T-helper 2 cell (primary cell): ENCODE measurements around the gene C9.
"Not testable (repeated sequence)": the region's sequence is repeated elsewhere in the genome, so short reads cannot be mapped to it uniquely, and the experiment has no call there.

Experiments
- DNase-seq, 5 experiments: peaks; one replicate each; pipeline versions ENCODE4 v3.0.0 to v3.0.0-alpha.2; 2012 to 2022
- total RNA-seq, 2 donors: gene quantifications; one replicate each; lab custom pipeline; 2026; lab: John Stamatoyannopoulos, UW

The C9 gene
- total RNA-seq, result 0 reads per million in 2 donors

DNA sequence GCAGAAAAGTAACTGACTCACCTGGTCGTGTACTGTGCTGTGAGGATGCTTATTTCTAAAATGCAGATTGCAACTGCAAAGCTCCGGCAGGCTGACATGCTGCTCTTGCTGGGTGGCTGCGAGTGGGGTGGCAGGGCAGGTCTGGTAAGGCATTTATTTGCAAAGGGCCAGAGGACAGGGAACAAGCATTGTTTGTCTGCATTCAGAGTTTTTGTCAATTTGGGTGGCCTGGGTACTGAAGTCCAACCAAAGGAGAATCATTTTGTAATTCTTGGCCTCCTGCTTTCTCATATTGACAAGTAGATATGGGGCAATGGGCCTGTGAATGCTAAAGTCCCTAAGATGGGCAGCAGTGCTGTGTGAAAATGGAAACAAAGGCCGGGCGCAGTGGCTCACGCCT, at the start of gene C9:
Gene C9 (minus strand): TSS at position 129 of the 400 bp plus-strand sequence. CDS start 31 bp downstream, at position 98.
- no peak for DNase-seq

DNA sequence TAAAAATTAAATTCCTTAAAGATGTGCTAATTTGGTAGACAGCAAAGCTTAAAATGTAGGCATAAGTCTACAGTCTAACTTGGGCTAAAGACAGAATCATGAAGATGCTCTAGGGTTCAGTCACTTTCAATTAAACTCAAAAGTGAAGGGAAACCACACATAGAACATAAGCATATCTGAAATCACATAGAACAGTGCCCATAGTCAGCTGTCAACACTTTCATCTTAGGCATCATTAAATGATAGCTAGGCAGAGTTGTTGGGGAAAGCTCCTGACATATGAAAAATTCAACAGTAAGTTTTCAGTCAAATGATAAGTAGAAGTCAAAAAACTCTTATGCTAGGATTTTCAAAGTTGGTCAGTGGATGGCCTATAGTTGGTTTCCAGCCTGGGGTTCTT, 49.5 kb upstream of the C9 start:
- no peak for DNase-seq

DNA sequence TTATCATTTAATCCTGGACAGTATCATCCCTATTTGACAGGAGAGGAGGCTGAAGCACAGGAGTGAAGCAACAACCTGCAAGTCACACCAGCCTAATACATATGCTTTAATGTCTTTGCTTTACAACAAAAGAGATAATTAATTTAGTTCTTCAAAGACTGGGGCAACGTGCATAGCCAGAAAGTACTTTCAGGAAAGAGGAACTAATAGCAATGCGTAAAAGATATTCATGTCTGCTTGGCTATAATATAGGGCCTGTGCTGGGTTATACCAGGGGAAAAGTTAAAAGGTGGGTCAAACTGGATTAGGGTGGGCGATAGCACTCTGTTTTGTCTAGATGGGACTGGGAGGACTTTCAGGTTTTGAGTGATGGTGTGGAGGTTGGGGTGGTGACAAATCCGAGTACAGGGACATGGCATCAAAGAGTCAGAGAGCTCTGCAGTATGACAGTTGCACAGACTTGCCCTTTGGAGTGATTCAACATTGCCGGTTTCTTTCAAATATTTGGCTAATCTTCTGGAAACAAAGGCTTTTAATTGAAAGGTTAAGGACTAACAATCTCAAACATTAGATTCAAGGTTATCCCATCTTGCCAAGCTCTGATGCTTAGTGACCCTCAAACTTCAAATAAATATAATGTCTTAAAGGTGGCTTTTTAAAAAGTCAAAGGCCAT, 48.6 kb upstream of the C9 start:
- no peak for DNase-seq

DNA sequence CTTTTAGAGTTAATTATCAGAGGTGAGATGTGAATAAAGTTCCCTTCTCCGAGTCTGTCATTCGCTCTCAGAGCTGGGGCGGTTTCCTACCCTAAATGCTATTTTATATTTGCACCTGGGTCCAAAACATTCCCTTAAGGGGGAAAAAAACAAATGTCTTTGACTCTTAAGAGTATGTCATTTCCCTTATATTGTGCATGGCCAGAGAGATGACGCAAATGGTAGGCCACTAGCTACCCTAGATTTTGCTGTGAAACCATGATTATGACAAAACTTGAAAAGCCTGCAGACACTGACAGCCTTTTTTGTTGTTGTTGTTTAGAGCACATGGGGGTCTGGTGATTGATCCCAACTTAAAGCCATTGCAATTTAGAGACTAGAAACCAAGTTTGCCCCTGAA, 47.7 kb upstream of the C9 start:
- DNase-seq, result no peak

DNA sequence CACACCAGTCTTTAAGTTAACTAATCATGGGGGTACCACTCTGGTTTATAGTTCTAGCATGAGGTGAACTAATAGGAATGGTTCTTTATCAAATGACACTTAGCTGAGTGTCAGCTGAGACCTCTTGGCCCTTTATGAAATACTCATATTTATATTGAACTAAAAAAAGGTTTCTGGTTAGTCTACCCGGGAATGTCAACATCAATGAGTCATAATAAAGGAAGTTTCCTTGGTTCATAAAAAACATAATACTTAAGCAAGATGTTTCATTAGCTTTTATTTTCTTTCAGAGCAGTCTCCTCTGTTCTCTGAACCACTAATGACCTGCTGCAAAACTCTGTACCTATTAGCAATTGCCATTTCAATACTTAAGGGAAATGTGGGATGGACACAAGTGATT, 46.8 kb upstream of the C9 start:
- no peak for DNase-seq

DNA sequence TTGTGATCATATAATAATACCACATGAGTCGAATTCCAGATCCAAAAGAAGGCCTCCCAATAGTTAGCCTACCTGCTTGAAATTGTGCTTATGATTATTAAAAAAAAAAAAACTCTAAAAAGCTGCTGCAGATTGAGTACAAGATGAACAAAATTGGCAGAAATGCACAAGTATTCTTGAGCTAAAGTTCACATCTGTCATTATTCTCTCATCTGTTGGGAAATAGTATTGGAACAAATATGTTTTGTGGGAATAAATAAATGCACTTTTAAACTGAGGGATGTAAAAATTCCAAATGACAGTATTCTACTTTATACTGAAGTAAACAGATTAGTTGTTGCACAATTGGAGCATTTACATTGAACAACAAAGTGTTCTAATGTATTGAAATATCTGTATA, 44.7 kb upstream of the C9 start:
- no peak for DNase-seq

DNA sequence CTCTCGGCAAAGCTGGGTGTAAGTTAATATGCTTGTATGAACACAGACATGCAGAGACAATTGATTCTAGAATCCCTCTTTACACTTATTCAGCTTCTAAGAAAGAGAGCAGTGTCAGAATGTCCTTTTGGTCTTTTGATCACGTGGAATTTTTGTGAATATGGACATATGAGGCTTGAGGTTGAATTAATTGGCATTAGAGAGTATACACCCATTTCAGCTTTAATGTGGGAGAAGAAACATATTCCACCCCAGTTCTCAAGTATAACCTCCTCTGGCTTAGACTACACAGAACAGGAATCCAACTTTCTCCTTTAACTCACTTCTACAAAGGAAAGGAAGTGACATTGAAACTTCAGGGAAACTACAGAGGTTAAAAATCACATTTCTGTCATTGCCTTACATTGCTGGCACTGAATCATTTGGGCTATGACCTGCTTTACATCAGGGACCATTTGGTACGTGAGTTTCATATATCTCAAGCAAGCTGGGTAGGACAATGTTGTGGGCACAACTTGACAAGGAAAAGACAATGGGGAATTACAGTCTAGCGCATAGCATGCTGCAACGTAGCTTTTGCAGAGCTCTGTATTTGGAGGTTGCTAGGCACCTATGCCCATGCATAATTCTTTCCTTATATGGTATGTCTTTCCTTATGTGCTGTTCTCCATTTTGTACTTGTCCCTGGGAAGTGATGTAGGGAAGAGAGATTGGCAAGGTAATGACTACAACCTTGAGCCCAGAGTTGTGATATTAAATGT, 41.0 kb upstream of the C9 start:
- no peak for DNase-seq

DNA sequence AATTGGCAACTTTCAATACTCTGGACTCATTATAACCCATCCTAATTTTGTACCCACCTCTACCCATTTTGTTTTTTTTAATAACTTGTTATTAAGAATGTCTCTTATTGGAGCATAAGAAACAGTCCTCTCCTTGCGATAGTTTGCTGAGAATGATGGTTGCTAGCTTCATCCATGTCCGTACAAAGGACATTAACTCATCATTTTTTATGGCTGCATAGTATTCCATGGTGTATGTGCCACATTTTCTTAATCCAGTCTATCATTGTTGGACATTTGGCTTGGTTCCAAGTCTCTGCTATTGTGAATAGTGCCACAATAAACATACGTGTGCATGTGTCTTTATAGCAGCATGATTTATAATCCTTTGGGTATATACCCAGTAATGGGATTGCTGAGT, 39.5 kb upstream of the C9 start:
- DNase-seq, result not testable (repeated sequence)

DNA sequence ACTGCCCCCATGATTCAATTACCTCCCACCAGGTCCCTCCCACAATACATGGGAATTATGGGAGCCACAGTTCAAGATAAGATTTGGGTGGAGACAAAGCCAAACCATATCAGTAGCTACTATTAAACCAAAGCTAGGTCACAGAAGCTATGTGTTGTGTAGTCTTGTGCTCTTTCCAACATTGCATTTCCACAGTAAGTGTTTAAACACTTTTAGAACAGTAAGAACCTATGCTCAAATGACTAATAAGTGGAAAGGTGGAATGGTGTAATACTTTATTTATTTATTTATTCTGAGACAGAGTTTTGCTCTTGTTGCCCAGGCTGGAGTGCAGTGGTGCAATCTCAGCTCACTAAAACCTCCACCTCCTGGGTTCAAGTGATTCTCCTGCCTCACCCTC, 37.8 kb upstream of the C9 start:
- DNase-seq, result not testable (repeated sequence)

DNA sequence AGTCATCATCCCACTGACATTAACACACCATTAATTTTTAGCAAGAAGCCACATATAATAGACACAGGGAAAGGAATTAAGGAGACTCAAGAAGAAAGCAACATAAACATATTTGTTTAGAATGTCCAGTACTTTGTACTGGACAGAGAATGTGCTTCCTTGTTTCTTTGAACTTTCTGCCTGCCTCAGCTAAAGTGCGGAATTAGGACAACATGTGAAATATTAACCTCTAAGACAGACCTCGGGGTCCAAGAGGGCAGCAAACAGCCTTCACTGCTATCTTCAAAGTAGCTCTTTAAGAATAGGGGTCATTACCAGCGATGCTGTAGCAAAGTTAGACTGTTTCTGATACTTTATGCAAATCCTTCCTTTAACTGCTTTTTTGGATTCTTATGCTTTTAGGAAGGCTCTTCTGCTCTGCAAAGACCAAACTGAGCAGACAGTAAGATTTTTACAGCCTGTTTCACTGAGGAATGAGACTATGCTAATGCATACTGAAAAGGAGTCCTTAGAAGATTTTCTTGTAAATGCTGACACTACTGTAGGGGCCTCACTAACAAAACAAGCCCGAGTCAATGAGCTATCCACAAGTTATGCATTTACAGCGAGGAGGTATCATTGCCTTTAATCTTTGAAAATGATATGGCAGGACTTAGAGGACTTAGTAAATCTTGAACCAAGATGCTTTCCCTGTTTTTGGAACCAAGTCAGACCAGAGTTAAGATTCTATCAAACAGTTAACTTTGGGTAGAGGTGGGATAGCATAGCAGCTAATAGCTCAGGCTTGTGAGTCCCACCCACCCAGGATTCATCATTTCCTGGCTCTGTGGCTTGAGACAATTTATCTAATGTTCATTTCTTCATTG, 36.7 kb upstream of the C9 start:
- no peak for DNase-seq

DNA sequence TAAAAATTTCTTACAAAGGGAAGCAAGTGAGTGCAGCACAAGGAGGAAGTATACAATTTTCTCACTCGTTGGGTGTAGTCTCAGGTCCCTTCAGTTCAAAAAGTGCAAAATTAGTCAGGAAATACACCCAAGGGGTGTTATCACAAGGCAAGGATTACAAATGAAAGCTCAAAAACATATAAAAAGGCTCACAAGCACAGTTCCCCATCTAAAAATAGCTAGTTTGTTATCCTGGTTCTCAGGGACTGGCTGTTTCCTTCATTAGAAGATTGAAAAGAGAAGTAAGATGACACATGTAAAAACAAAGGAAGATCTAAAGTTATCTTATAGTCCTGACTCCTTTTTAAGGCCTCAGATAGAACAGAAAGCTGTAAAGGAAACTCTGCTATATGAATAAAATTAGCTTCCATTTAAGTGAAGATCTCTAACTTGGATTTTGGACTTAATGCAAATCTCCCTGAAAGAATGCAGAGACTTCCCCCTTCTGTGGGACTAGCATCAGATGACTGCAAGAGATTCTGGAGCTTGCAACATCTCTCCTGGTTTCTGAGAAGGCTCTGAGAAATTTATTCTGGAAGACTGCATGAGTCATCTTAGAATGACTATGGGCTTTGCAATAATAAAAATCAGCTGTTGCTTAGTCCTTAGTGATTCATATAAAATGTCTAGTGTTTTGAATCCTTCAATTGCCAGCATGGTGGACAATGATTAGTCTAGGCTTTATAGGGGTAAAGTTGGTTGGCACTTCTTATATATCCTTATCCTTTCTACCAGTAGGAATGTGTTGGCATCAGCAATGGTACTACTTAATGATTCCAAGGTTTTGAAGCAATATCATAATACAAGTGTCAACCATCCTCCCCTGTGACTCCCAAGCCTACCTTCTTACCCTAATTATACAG, 35.1 kb upstream of the C9 start:
- DNase-seq, result no peak

DNA sequence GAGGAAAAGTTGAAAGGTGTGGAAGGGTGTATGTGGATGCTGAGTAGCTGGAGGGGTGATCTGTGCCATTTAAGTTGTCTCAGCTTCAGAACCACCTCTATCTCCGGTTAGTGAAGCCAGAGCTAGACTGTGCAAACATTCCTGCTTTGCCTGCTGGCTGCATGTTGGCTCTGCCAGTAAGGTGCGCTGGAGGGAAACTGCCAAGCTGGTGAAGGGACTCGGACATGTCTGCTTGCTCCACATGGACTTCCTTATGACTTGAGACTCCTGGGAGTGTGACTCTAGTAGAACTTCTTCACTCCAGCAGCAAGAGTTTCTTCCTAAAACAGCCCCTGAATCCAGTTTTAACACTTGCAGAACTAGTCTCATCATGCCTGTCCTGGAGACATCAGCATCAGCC, 32.5 kb upstream of the C9 start:
- no peak for DNase-seq

DNA sequence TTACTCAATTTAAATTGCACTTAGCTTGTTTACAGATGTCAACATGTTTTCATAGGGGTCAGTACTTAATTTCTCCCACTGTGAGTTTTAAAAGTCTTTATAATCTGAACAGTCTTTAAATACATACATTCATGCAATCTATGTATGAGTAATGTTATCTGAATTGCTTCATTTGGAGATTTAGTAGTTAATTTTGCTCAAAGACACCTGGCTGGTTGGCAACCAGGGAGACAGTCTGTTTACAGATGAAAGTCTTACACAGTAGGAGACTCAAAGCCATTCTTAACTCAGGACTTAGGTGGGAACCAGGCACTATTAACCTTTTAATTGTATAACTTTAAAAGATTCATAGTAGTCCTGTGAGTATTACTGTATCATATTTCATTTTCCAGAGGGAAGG, 31.2 kb upstream of the C9 start:
- no peak for DNase-seq

DNA sequence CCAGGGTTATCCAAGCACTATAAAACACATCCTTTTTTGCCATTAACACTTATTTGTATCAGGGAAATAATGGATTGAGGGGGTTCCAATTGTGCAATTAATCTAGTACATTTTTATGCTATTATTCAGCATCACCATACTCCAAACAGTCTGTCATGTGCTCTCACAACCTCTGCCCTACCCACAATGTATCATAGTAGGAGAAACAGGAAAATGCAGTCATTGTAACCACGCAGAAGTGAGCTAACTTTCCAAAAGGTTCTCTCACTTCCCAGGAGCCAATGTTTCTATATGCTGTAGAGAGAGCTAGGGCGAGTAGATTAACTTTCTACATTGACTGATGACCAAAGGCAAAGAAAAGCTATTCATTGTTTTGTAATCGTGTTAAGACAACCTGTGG, 30.7 kb upstream of the C9 start:
- no peak for DNase-seq

DNA sequence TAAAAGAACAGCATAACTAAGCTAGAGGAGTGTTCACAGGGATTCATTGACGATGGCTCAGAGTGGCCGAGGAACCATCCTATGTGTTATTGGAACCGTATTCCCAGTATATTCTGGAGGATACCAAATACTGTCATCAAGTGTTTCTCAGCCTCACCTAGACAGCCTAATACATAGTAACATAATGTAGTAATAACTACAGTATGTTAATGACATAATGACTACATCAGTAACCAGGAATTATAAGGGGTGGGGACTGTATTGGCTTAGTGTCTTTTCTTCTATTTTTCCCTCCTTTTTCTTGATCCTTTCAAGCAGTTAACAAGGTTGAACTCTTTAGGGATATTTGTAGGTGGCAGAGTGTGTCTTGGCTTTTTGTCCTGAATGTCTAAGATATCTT, 26.6 kb upstream of the C9 start:
- no peak for DNase-seq

DNA sequence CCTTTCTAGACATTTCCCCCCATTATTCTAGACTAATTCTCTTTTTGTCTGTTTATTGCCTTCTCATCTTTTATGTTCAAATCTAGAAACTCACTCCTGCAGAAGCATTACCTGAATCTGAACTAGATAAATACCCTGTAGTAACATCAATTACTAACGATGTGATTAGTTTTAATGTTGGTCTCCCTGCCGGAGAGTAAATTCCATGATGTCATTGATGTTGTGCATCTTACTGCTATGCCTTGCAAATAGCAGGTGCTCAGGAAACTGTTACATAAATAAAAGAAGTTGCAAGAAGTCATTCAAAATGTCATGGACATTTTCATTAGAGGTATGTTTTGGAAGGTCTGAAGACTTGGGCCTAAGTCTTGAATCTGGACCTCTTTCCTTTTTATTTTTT, 23.0 kb upstream of the C9 start:
- DNase-seq, result no peak

DNA sequence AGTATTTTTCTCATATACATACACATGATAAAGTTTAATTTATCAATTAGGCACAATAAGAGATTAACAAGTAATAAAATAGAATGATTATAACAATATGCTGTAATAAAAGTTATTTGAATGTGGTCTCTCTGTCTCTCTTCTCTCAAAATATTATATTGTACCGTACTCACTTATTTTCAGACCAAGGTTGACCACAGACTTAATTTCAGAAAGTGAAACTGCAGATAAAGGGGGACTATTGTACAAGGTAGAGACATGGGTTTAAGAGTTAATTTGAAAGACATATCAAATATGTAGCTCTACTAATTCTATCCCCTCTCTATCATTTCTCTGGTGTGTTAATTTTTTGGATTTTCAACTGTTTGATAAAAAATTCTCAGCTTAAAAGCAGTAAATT, 20.0 kb upstream of the C9 start:
- DNase-seq, result no peak

DNA sequence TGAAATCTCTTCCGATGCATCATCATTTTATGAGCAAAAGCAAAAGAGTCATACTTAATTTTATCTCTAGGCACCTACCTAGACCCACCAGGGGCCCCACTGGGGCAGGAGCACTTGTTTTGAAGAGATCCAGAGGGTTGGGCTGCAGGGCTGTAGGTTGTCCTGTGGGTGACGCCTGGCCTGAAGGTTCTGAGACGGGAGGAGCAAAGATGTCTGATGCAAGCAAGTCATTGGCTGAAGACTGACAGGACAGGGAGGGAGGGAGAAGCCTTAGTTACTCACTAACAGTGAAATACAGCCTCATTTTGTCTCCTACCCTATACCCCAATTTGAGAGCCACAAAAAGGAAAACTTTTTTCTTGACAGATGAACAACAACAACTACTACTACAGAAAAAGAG, 17.1 kb upstream of the C9 start:
- no peak for DNase-seq

DNA sequence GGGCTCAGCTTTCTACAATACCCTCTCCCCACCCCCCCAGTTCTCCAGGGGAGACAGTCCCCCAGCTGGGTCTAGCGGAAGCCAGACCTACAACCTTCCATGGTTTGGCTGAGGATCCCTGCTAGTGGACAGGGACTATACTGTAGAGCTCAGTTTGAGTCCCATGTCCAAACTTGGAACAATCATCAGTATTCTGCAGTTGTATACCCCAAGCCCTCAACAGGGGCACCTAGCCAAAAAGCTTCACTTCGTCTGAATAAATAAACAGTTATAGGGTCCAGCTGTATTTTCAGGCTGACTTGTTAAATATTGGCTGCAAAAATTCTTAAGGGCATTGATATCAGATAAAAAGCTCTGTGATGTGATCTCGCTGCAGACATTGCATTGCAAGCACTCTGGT, 15.4 kb upstream of the C9 start:
- no peak for DNase-seq

DNA sequence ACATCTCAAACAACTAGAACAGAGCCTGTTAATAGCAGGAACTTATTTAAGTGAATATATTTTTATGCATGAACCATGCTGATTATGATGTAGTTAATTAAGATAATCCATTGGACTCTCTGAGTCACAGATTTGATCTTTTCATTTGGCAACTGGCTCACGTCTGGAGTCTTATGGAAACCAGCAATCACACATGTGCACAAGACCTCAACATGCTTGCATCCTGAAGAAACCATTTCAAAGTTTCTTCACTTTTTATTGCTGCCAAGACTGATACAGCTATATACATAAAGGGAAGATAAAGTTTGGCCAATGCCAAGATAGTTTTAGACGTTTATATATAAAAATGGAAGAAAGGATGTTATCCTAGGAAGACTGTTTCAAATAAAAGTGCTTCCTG, 13.3 kb upstream of the C9 start:
- DNase-seq, result no peak

DNA sequence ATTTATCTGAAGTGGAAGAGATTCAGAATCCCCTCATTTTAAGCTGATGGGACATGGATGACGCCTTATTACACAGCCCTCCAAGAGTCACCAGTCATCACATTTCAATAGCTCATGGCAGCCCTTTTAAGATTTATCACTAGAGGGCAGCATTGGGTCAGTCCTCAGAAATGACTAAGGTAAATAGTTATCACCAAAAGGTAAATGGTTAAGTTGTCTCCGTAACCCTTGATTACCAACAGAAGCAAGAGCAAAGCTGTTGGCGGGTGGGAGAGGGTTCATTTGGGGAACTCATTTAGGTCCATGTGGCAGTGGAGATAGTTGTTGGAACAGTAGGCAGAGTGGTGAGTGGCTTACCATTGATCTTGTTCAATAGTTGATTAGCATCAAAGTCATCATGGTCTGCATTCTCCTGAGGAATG, 12.0 kb upstream of the C9 start:
- DNase-seq, result peak in 1 of 5 experiments; percentile 52

DNA sequence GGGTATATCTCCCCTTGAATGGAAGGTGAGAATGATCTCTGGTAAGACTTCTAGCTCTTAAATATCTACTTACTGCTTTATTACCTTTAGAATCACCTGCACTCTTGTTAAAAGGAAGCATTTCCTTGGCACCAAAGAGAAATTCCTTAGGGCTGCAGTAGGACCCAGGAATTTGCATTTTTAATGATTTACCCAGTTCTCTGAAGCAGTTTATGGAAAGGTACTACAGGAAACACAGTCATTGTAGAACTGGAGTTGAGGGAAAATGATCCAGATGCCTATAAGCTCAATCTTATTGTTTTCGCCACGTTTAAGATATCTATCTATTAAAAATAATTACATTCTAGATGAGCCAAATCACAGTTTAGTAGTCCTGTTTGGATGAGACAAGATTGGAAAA, 9.5 kb upstream of the C9 start:
- DNase-seq, result no peak

DNA sequence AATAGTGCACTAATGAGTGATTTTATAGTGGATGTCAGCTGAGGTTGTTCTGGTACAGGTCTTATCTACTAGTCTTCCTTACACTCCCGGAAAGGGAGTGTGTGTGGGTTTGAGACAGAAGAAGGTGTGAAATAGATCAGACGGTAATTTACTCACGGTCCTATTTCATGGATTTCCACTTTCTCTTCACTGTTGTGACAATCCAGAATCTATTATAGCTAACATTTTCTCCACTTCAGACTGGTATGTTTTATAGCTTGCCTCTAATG, 7.0 kb upstream of the C9 start:
- DNase-seq, result no peak
